CD8-positive, alpha-beta memory T cell (primary cell): ENCODE data around the gene OGFR. TPM values are rescaled to one million over a fixed set of nuclear protein-coding genes. Genes with fewer than 3 reads are reported as not detected.
"Not testable (repeated sequence)": the region's sequence is repeated elsewhere in the genome, so short reads cannot be mapped to it uniquely, and the experiment has no call there.

Experiments used
- CTCF ChIA-PET: fragments of 350-600 bp; sonication (Branson Sonifier 250); formaldehyde crosslinking; loops from one replicate; lab custom pipeline; 2021; ENCODE audit warnings: antibody characterized with exemption; lab: Charles Lee
- POLR2A ChIA-PET: fragments of 350-600 bp; sonication (Branson Sonifier 250); formaldehyde crosslinking; loops from one replicate; lab custom pipeline; 2021; ENCODE audit warnings: antibody characterized with exemption; lab: Charles Lee
- DNase-seq, 5 donors: peaks; one replicate each; pipeline versions ENCODE4 v3.0.0 to v3.0.0-alpha.2; 2020 to 2022; ENCODE audit warnings: mixed read lengths in 1 of 5
- H3K27ac ChIP-seq: one replicate; pipeline ENCODE4 v1.7.0; 2013; ENCODE audit warnings: low read depth, mild to moderate bottlenecking, low read length, moderate library complexity
- H3K27me3 ChIP-seq: 2 replicates; pipeline ENCODE4 v1.7.0; 2013; ENCODE audit warnings: low read length, mild to moderate bottlenecking; ENCODE audit not compliant: insufficient read depth, poor library complexity, severe bottlenecking
- H3K36me3 ChIP-seq: 2 replicates; pipeline ENCODE4 v1.7.0; 2013; ENCODE audit warnings: mild to moderate bottlenecking, low read length, moderate library complexity; ENCODE audit not compliant: insufficient read depth
- H3K4me1 ChIP-seq: 2 replicates; pipeline ENCODE4 v1.7.0; 2013; ENCODE audit warnings: mild to moderate bottlenecking, low read length, moderate library complexity; ENCODE audit not compliant: insufficient read depth
- H3K4me3 ChIP-seq: 2 replicates; pipeline ENCODE4 v1.7.0; 2013; ENCODE audit warnings: mild to moderate bottlenecking, low read length
- H3K9me3 ChIP-seq: 2 replicates; pipeline ENCODE4 v1.7.0; 2013; ENCODE audit warnings: mild to moderate bottlenecking, low read length
- H3K27ac Mint-ChIP-seq, 8 donors: one replicate each; pipeline ENCODE4 v1.8.0; 2020 to 2021; ENCODE audit warnings: mixed read lengths in 8 of 8, mild to moderate bottlenecking in 6 of 8, inconsistent platforms in 3 of 8, moderate library complexity in 3 of 8
- H3K27me3 Mint-ChIP-seq, 2 donors: one replicate each; pipeline ENCODE4 v1.8.0; 2020 to 2021; ENCODE audit warnings: mixed read lengths in 2 of 2, mild to moderate bottlenecking in 1 of 2, moderate library complexity in 1 of 2
- H3K36me3 Mint-ChIP-seq, 3 donors: one replicate each; pipeline ENCODE4 v1.8.0; 2020 to 2021; ENCODE audit warnings: mixed read lengths in 3 of 3, inconsistent platforms in 1 of 3, mild to moderate bottlenecking in 1 of 3
- H3K4me1 Mint-ChIP-seq, 3 donors: one replicate each; pipeline ENCODE4 v1.8.0; 2020 to 2021; ENCODE audit warnings: mixed read lengths in 3 of 3, inconsistent platforms in 1 of 3, mild to moderate bottlenecking in 1 of 3
- H3K4me3 Mint-ChIP-seq, 7 donors: one replicate each; pipeline ENCODE4 v1.8.0; 2020 to 2021; ENCODE audit warnings: mixed read lengths in 7 of 7, mild to moderate bottlenecking in 6 of 7, moderate library complexity in 4 of 7, inconsistent platforms in 2 of 7
- H3K9me3 Mint-ChIP-seq, 5 donors: one replicate each; pipeline ENCODE4 v1.8.0; 2020 to 2022; ENCODE audit warnings: mixed read lengths in 5 of 5, mild to moderate bottlenecking in 3 of 5, moderate library complexity in 2 of 5, inconsistent platforms in 1 of 5
- polyA plus RNA-seq: library from polyadenylated mRNA; unstranded; fragments of 300-500 nt; fragmentation: Illumina TruSeq; gene quantifications from one replicate; pipeline ENCODE4 v1.2.3, GENCODE V29; 2021
- total RNA-seq, 2 experiments: library from RNA; stranded (reverse); gene quantifications; one replicate each; pipeline ENCODE4 v1.2.3, GENCODE V29; 2021

OGFR gene
- total and polyA plus RNA-seq, 3 experiments from 2014 or later, result 45.7 to 64.2 (median 47.9) TPM

GRCh38 chr20:62841705-62842212 is 37.1 kb downstream of the OGFR start:
- Mint-ChIP-seq H3K9me3 (no peaks in the 10 kb centered on the region), H3K27ac (no peak overlapping the region), H3K4me1 (no peaks in the 10 kb centered on the region), H3K36me3 (peaks cover 0 to 13% (median 0%) of the 10 kb centered on the region in 3 donors), H3K4me3 (no peak overlapping the region), H3K27me3 (no peaks in the 10 kb centered on the region)
- H3K27ac ChIP-seq, result no peak overlapping the region
- H3K4me3 ChIP-seq, result no peak overlapping the region
- no peak for DNase-seq
- H3K4me1 ChIP-seq, result no peaks in the 10 kb centered on the region
- CTCF ChIA-PET, result no interaction called here
- H3K27me3 ChIP-seq, result no peaks in the 10 kb centered on the region
- POLR2A ChIA-PET, result no interaction called here
- H3K9me3 ChIP-seq, result no peaks in the 10 kb centered on the region
- H3K36me3 ChIP-seq, result no peaks in the 10 kb centered on the region

DNA sequence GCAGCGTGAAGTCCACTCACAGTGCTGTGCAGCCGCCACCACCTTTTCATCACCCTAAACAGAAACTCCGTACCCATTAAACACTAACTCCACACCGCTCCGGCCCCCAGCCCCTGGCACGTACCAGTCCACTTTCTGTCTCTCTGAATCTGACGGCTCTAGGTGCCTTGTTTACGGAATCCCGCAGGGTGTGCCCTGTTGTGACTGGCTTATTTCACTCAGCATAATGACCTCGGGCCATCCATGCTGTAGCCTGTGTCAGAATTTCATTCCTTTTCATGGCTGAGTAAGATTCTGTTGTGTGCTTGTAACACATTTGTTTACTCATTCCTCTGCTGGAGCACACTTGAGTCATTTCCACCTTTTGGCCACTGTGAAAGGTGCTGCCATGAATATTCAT is 39.0 kb downstream of the OGFR start:
- ChIA-PET CTCF (no interaction called here), POLR2A (no interaction called here)
- H3K4me1 ChIP-seq, result no peaks in the 10 kb centered on the region
- H3K4me3 ChIP-seq, result no peak overlapping the region
- H3K27ac ChIP-seq, result no peak overlapping the region
- no peak for DNase-seq
- no peak overlapping the region for H3K4me3 Mint-ChIP-seq
- no peaks in the 10 kb centered on the region for H3K9me3 Mint-ChIP-seq
- peaks cover 0 to 21% (median 0%) of the 10 kb centered on the region in 3 donors for H3K36me3 Mint-ChIP-seq
- peak overlapping the region in 1 of 8 donors; percentile 54 for H3K27ac Mint-ChIP-seq
- peaks cover 0 to 2% of the 10 kb centered on the region in 2 donors for H3K27me3 Mint-ChIP-seq
- H3K9me3 ChIP-seq, result no peaks in the 10 kb centered on the region
- no peaks in the 10 kb centered on the region for H3K27me3 ChIP-seq
- H3K4me1 Mint-ChIP-seq, result no peaks in the 10 kb centered on the region
- no peaks in the 10 kb centered on the region for H3K36me3 ChIP-seq

DNA sequence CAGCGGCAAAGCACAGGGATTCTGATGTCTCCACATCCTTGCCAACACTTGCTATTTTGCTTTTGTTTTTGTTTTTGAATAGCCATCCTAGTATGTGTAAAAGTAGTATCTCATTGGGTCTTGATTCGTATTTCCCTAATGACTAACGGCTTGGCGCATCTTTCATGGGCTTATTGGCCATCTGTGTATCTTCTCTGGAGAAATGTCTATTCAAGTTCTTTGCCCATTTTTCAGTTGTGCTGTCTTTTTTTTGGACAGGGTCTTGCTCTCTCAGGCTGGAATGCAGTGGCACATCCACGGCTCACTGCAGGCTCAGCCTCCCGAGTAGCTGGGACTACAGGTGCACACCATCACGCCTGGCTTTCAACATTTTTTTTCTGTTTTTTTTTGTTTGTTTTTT is 39.5 kb downstream of the OGFR start:
- Mint-ChIP-seq H3K9me3 (no peaks in the 10 kb centered on the region), H3K27me3 (peaks cover 0 to 2% of the 10 kb centered on the region in 2 donors), H3K4me3 (no peak overlapping the region), H3K36me3 (peaks cover 0 to 21% (median 0%) of the 10 kb centered on the region in 3 donors), H3K4me1 (no peaks in the 10 kb centered on the region), H3K27ac (peak overlapping the region in 1 of 8 donors; percentile 23)
- no peak overlapping the region for H3K27ac ChIP-seq
- ChIA-PET CTCF (no interaction called here), POLR2A (no interaction called here)
- no peaks in the 10 kb centered on the region for H3K36me3 ChIP-seq
- no peaks in the 10 kb centered on the region for H3K27me3 ChIP-seq
- no peaks in the 10 kb centered on the region for H3K4me1 ChIP-seq
- no peak overlapping the region for H3K4me3 ChIP-seq
- DNase-seq, result no peak
- no peaks in the 10 kb centered on the region for H3K9me3 ChIP-seq

DNA sequence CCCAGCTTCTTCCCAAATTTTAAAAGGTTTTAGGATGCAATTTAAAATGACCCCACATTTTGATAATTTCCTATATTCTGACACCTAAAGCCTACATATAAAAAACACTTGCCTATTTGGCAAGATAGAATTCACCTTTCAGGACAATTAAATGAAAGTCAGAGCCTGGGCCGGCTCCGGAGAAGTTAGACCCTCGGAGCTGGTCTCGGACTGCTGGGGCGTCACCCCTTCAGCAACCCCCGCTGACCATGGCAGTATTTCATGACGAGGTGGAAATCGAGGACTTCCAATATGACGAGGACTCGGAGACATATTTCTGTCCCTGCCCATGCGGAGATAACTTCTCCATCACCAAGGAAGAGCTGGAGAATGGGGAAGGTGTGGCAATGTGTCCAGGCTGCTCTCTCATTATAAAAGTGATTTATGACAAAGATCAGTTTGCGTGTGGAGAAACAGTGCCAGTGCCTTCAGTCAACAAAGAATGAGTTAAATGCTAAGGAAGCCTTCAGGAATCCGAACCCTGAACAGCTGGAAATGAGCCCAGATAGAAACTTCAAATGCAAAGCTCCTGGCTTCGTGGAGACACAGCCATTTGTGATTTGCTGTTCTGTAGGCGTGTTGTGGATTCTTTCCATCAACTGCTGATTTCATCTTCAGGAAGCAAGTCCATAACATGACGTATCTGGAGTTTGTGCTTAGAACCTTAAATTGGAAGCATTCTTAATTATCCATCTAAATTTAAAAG is 41.0 kb downstream of the OGFR start:
- Mint-ChIP-seq H3K9me3 (no peaks in the 10 kb centered on the region), H3K27ac (no peak overlapping the region), H3K4me1 (no peaks in the 10 kb centered on the region), H3K4me3 (no peak overlapping the region), H3K36me3 (peaks cover 0 to 26% (median 0%) of the 10 kb centered on the region in 3 donors), H3K27me3 (peaks cover 0 to 2% of the 10 kb centered on the region in 2 donors)
- Histone ChIP-seq H3K27me3 (no peaks in the 10 kb centered on the region), H3K27ac (no peak overlapping the region), H3K4me1 (no peaks in the 10 kb centered on the region), H3K36me3 (no peaks in the 10 kb centered on the region), H3K9me3 (no peaks in the 10 kb centered on the region), H3K4me3 (no peak overlapping the region)
- ChIA-PET CTCF (no interaction called here), POLR2A (no interaction called here)
- DNase-seq, result no peak

- CTCF ChIA-PET, result interaction anchor here (0.9 kb wide), 1 partner anchor 38 kb away, joined by 5 read pairs; no protein-coding TSS in a partner anchor
- Histone ChIP-seq H3K9me3 (no peaks in the 10 kb centered on the region), H3K27me3 (no peaks in the 10 kb centered on the region), H3K4me3 (no peak overlapping the region), H3K36me3 (no peaks in the 10 kb centered on the region), H3K4me1 (no peaks in the 10 kb centered on the region), H3K27ac (no peak overlapping the region)
- no peak for DNase-seq
- Mint-ChIP-seq H3K27me3 (peaks cover 0 to 2% of the 10 kb centered on the region in 2 donors), H3K36me3 (peaks cover 0 to 30% (median 0%) of the 10 kb centered on the region in 3 donors), H3K4me3 (no peak overlapping the region), H3K4me1 (no peaks in the 10 kb centered on the region), H3K27ac (no peak overlapping the region), H3K9me3 (no peaks in the 10 kb centered on the region)
- POLR2A ChIA-PET, result interaction anchor here (0.7 kb wide), 1 partner anchor 52 kb away, joined by 5 read pairs; no protein-coding TSS in a partner anchor
Measured at GRCh38 chr20:62846166-62846890, 41.7 kb downstream of the OGFR start.

GRCh38 chr20:62848917-62849316 is 44.3 kb downstream of the OGFR start:
- H3K27me3 Mint-ChIP-seq, H3K4me1 ChIP-seq, H3K9me3 Mint-ChIP-seq, DNase-seq, H3K4me1 Mint-ChIP-seq, H3K36me3 ChIP-seq, H3K4me3 Mint-ChIP-seq, H3K9me3 ChIP-seq, CTCF ChIA-PET, POLR2A ChIA-PET, H3K27ac ChIP-seq, H3K4me3 ChIP-seq, H3K27me3 ChIP-seq: not testable (repeated sequence)
- Mint-ChIP-seq H3K27ac (peak overlapping the region in 2 of 8 donors; percentile 23 to 27), H3K36me3 (peaks cover 8 to 46% (median 9%) of the 10 kb centered on the region in 3 donors)

- Mint-ChIP-seq H3K27ac (no peak overlapping the region), H3K4me1 (no peaks in the 10 kb centered on the region), H3K27me3 (peaks cover 0 to 2% of the 10 kb centered on the region in 2 donors), H3K36me3 (peaks cover 9 to 48% (median 11%) of the 10 kb centered on the region in 3 donors), H3K4me3 (no peak overlapping the region), H3K9me3 (no peaks in the 10 kb centered on the region)
- Histone ChIP-seq H3K27me3 (no peaks in the 10 kb centered on the region), H3K36me3 (no peaks in the 10 kb centered on the region), H3K4me3 (no peak overlapping the region), H3K4me1 (no peaks in the 10 kb centered on the region), H3K27ac (no peak overlapping the region), H3K9me3 (no peaks in the 10 kb centered on the region)
- no peak for DNase-seq
- POLR2A ChIA-PET, result no interaction called here
- CTCF ChIA-PET, result no interaction called here
Measured at GRCh38 chr20:62849431-62849830, 44.8 kb downstream of the OGFR start.
